Neural progenitor cell (in vitro differentiated cells): ENCODE measurements around the gene STK40. TPM values are rescaled to one million over a fixed set of nuclear protein-coding genes. Genes with fewer than 3 reads are reported as not detected.

ENCODE experiments used
- DNase-seq: peaks from one replicate; pipeline ENCODE4 v3.0.0-alpha.2; 2016; ENCODE audit warnings: low spot score
- H2AFZ ChIP-seq: fragments of 200-600 bp; sonication (generic); replicated peaks from 2 replicates; pipeline ENCODE4 v1.6.1; 2016; ENCODE audit warnings: antibody characterized with exemption
- H3F3A ChIP-seq: fragments of 200-600 bp; sonication (generic); 2 replicates; pipeline ENCODE4 v1.6.1; 2016; ENCODE audit warnings: antibody characterized with exemption, low read depth
- H3K27ac ChIP-seq: fragments of 200-600 bp; sonication (generic); 2 replicates; pipeline ENCODE4 v1.5.1; 2016; ENCODE audit warnings: mild to moderate bottlenecking
- H3K27me3 ChIP-seq: fragments of 200-600 bp; sonication (generic); 2 replicates; pipeline ENCODE4 v1.6.1; 2016; ENCODE audit warnings: mild to moderate bottlenecking, moderate library complexity
- H3K36me3 ChIP-seq: fragments of 200-600 bp; sonication (generic); 2 replicates; pipeline ENCODE4 v1.5.1; 2016
- H3K4me1 ChIP-seq: fragments of 200-600 bp; sonication (generic); 2 replicates; pipeline ENCODE4 v1.6.1; 2016; ENCODE audit warnings: mixed run types
- H3K4me2 ChIP-seq: fragments of 200-600 bp; sonication (generic); 2 replicates; pipeline ENCODE4 v1.6.1; 2016
- H3K4me3 ChIP-seq: fragments of 200-600 bp; sonication (generic); 2 replicates; pipeline ENCODE4 v1.5.1; 2016
- H3K79me2 ChIP-seq: fragments of 200-600 bp; sonication (generic); 2 replicates; pipeline ENCODE4 v1.6.1; 2016; ENCODE audit warnings: low read depth
- H3K9ac ChIP-seq: fragments of 200-600 bp; sonication (generic); 2 replicates; pipeline ENCODE4 v1.6.1; 2016
- H3K9me3 ChIP-seq: fragments of 200-600 bp; sonication (generic); 2 replicates; pipeline ENCODE4 v1.5.1; 2016; ENCODE audit warnings: low read depth
- H4K20me1 ChIP-seq: fragments of 200-600 bp; sonication (generic); 2 replicates; pipeline ENCODE4 v1.6.1; 2016; ENCODE audit warnings: low read depth
- H3K27ac Mint-ChIP-seq: 3 replicates; pipeline ENCODE4 v1.8.0; 2021; ENCODE audit warnings: mixed read lengths
- H3K27me3 Mint-ChIP-seq: 2 replicates; pipeline ENCODE4 v1.8.0; 2022; ENCODE audit warnings: low read depth, mild to moderate bottlenecking, inconsistent platforms, moderate library complexity, mixed read lengths; ENCODE audit not compliant: insufficient read depth
- H3K36me3 Mint-ChIP-seq: 3 replicates; pipeline ENCODE4 v1.8.0; 2021; ENCODE audit warnings: mixed read lengths
- H3K4me1 Mint-ChIP-seq: 3 replicates; pipeline ENCODE4 v1.8.0; 2021; ENCODE audit warnings: mixed read lengths
- H3K4me3 Mint-ChIP-seq: 3 replicates; pipeline ENCODE4 v1.8.0; 2021; ENCODE audit warnings: mild to moderate bottlenecking, moderate library complexity, mixed read lengths
- H3K9me3 Mint-ChIP-seq: 3 replicates; pipeline ENCODE4 v1.8.0; 2020; ENCODE audit warnings: mixed read lengths
- CTCF ChIP-seq: fragments of 200-600 bp; sonication (generic); IDR thresholded peaks from 2 replicates; pipeline ENCODE4 v1.5.1; 2017; ENCODE audit warnings: antibody characterized with exemption, mild to moderate bottlenecking
- EZH2 ChIP-seq: fragments of 200-600 bp; sonication (generic); IDR thresholded peaks from 2 replicates; pipeline ENCODE4 v1.6.1; 2017; ENCODE audit warnings: antibody characterized with exemption, mild to moderate bottlenecking, moderate library complexity
- EZH2phosphoT487 ChIP-seq: fragments of 200-600 bp; sonication (generic); IDR thresholded peaks from 2 replicates; pipeline ENCODE4 v1.6.1; 2017; ENCODE audit warnings: antibody characterized with exemption
- total RNA-seq: library from RNA; depleted of rRNA; stranded (reverse); fragments of >200 nt; gene quantifications from 2 replicates; pipeline ENCODE4 v1.2.3, GENCODE V29; 2015; ENCODE audit warnings: low replicate concordance

The STK40 gene
- total RNA-seq, 1 donor from 2014 or later, result 5.3 TPM

GRCh38 chr1:36417931-36418330, 32.2 kb upstream of the STK40 start:
- Histone ChIP-seq H3K9ac (no peak overlapping the region), H3K27me3 (no peaks in the 10 kb centered on the region), H3K4me1 (no peaks in the 10 kb centered on the region), H3K9me3 (no peaks in the 10 kb centered on the region), H3K36me3 (no peaks in the 10 kb centered on the region), H3K79me2 (no peaks in the 10 kb centered on the region), H3F3A (no peaks in the 10 kb centered on the region), H3K27ac (no peak overlapping the region), H3K4me2 (no peak overlapping the region), H4K20me1 (no peaks in the 10 kb centered on the region), H3K4me3 (no peak overlapping the region), H2AFZ (no peak overlapping the region)
- H3K27me3 Mint-ChIP-seq, result peaks cover 5% of the 10 kb centered on the region
- no peaks in the 10 kb centered on the region for H3K9me3 Mint-ChIP-seq
- H3K4me1 Mint-ChIP-seq, result peaks cover 8% of the 10 kb centered on the region
- no peak overlapping the region for H3K27ac Mint-ChIP-seq
- H3K36me3 Mint-ChIP-seq, result peaks cover 7% of the 10 kb centered on the region
- no peak for TF ChIP-seq EZH2
- no peak overlapping the region for H3K4me3 Mint-ChIP-seq
- no peak for DNase-seq

DNA sequence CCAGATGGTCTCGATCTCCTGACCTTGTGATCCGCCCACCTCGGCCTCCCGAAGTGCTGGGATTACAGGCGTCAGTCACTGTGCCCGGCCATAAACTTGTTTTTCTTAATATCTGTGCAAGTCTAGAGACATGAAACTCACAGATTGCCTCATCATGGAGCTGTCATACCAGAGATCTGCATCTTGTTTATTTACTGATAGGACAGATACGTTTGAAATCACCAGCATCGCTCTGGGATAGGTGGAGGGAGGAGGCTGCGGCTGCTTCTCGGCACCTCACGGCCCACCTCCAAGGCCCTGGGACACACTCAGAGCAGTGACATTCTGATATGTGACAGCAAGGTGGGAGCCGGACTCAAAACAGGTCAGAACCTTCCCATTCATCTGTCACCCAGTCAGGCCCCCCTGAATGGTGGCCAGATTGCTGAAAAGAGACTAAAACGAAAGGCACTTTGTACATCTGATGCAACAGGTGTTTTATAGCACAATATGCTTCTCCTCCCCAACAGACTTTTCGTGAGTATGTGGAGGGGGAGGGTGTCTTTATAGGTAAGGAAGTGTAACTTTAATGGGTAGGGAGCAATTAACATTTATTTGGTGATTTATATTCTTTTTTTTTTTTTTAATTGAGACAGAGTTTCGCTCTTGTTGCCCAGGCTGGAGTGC, 30.1 kb upstream of the STK40 start:
- H3K4me2 ChIP-seq, result no peak overlapping the region
- H3F3A ChIP-seq, result peaks cover 9% of the 10 kb centered on the region
- peaks cover 3% of the 10 kb centered on the region for H3K27me3 Mint-ChIP-seq
- TF ChIP-seq EZH2 (no peak), EZH2phosphoT487 (no peak), CTCF (no peak)
- H3K4me1 ChIP-seq, result no peaks in the 10 kb centered on the region
- no peak for DNase-seq
- H3K4me3 Mint-ChIP-seq, result no peak overlapping the region
- H3K27ac Mint-ChIP-seq, result no peak overlapping the region
- H3K27ac ChIP-seq, result no peak overlapping the region
- H3K9me3 ChIP-seq, result no peaks in the 10 kb centered on the region
- no peaks in the 10 kb centered on the region for H3K36me3 ChIP-seq
- H3K4me1 Mint-ChIP-seq, result peaks cover 11% of the 10 kb centered on the region
- H3K27me3 ChIP-seq, result no peaks in the 10 kb centered on the region
- H3K36me3 Mint-ChIP-seq, result peaks cover 16% of the 10 kb centered on the region
- no peak overlapping the region for H3K9ac ChIP-seq
- H3K9me3 Mint-ChIP-seq, result no peaks in the 10 kb centered on the region
- no peaks in the 10 kb centered on the region for H4K20me1 ChIP-seq
- no peak overlapping the region for H2AFZ ChIP-seq
- no peak overlapping the region for H3K4me3 ChIP-seq
- H3K79me2 ChIP-seq, result no peaks in the 10 kb centered on the region

DNA sequence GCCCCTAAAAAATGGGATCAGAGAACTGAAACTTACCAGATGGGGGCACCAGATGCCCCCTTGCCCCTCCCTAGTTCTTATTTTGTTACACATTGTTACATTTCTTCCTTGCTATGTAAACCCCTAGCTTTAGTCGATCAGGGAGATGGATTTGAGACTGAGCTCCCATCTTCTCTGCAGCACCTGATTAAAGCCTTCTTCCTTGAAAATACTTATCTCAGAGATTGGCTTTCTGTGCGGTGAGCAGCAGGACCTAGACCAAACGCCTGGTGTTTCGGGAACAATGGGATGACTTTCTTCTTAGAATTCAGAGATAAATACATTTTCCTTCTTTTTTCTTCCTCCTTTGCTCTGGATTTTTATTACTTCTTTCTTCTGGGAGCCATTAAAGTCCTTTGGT, 28.7 kb upstream of the STK40 start:
- Histone ChIP-seq H3K4me2 (no peak overlapping the region), H3K9ac (no peak overlapping the region), H4K20me1 (no peaks in the 10 kb centered on the region), H3K36me3 (no peaks in the 10 kb centered on the region), H3K27ac (no peak overlapping the region), H3K79me2 (no peaks in the 10 kb centered on the region), H2AFZ (no peak overlapping the region), H3K4me3 (no peak overlapping the region), H3K4me1 (no peaks in the 10 kb centered on the region), H3K9me3 (no peaks in the 10 kb centered on the region), H3F3A (peaks cover 9% of the 10 kb centered on the region), H3K27me3 (no peaks in the 10 kb centered on the region)
- Mint-ChIP-seq H3K27me3 (peaks cover 2% of the 10 kb centered on the region), H3K4me1 (peaks cover 5% of the 10 kb centered on the region), H3K4me3 (no peak overlapping the region), H3K36me3 (peaks cover 12% of the 10 kb centered on the region), H3K27ac (no peak overlapping the region), H3K9me3 (no peaks in the 10 kb centered on the region)
- TF ChIP-seq CTCF, result no peak
- no peak for TF ChIP-seq EZH2phosphoT487
- no peak for TF ChIP-seq EZH2
- DNase-seq, result no peak
